ENCODE results near the gene MKLN1.
"Not testable (repeated sequence)": the region's sequence is repeated elsewhere in the genome, so short reads cannot be mapped to it uniquely, and the experiment has no call there.

MKLN1 gene

GRCh38 chr7:131501930-131502685 lies 174.4 kb downstream of the MKLN1 start:
- DNase-seq (ENCODE audit: low read depth), result no peak

GRCh38 chr7:131502810-131503508 lies 175.3 kb downstream of the MKLN1 start:
- no peak for DNase-seq (ENCODE audit: low read depth)

- no peak for DNase-seq (ENCODE audit: low read depth)
Observed at GRCh38 chr7:131503639-131504038, 176.0 kb downstream of the MKLN1 start.

- no peak for DNase-seq (ENCODE audit: low read depth)
Observed at GRCh38 chr7:131504157-131504899, 176.7 kb downstream of the MKLN1 start.

GRCh38 chr7:131505037-131505620 lies 177.5 kb downstream of the MKLN1 start:
- DNase-seq (ENCODE audit: low read depth), result not testable (repeated sequence)

DNA sequence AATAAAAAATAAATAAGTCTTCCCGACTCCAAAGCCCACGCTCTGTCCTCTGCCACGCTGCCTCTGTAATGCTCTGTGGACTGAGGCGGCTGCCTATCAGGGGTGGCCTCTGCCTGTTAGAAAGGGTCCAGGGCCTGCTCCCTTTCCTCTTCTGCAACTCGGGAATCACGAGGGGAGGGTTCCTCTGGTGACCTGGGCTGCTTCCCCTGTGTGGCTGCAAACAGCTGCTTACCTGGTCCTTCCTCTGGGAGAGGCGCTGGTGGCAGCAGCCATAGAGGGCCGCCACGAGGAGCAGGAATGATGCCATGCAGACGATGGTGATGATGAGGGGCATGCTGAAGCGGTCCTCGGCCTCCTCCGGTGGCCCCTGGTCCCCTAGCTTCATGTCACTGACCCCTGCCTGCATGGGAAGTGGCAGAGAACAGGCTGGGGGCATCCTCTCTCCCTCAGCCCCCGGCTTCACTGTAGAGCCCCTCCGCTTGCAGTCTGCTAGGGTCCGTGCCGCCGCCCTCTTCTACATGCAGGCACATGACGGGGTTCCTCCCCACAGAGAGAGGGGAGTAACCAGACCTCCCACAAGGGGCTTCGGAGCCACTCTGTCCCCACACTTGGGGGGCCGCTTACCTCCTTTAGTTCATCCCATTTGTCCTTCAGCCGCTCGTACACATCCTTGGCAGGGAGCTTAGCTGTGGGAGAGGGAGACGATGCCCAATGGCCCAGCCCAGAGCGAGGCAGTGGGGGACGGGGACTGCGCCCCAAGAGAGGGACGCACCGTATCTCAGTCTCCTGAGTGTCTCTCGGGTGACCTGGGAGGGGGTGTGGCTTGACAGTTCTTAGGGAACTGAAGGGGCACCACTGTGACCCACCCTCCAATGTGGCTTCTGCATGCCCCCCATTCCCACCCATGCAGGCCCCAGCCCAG lies 178.2 kb downstream of the MKLN1 start:
- no peak for DNase-seq (ENCODE audit: low read depth)

DNA sequence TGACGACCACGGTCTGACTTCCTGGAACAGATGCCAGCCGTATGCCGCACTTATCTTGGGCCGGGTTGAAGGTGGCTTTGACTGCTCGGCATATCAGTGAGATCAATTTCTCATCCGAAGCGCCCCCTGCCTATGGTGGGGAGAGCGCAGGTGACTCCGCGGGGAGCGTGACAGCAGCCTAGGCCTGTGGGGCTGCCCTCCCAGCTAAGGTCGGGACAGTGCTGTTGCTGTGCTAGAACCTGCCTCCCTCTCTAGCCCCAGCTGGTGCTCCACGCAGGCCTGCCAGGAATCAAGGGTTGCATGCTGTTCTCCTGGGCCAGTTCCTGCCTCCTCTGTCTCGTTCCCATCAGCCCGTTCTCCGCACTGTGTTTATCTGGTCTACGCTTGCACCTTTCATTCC lies 178.9 kb downstream of the MKLN1 start:
- DNase-seq (ENCODE audit: low read depth), result no peak

DNA sequence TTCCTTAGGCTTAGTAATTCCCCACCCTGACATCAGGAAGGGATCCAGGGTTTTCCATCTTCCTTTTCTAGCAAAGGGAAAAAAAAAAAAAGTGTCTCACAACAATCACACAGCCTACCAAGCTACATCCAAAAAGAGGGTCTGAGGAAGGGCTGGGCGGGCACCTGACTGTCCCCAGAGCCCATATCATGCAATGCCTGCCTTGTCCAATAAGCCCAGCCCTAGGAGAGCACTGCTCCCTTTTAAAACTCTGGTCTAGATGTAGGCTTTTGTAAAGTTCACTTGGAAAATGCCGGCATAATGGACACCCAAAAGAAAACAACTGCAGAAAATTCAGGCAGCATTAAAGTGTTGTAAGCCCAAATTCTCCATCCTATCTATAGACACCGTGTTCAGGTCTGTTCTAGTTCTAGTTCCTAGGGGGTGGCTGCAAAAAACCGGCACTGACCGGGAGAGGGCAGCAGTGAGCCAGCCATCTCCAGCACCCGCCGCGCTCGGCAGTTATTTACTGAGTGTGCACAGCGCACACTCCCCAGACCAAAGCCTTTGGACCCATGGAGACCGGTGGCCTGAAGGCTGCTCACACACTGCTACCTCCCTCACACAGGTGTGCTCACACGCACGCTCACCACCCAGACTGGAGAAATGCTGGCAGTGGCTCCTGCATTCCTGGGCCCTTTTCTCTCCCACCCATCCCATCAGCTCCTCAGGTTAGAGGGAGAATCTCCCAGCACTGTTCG lies 180.1 kb downstream of the MKLN1 start:
- DNase-seq (ENCODE audit: low read depth), result peak; percentile 71

GRCh38 chr7:131508754-131509486 lies 181.2 kb downstream of the MKLN1 start:
- no peak for DNase-seq (ENCODE audit: low read depth)

DNA sequence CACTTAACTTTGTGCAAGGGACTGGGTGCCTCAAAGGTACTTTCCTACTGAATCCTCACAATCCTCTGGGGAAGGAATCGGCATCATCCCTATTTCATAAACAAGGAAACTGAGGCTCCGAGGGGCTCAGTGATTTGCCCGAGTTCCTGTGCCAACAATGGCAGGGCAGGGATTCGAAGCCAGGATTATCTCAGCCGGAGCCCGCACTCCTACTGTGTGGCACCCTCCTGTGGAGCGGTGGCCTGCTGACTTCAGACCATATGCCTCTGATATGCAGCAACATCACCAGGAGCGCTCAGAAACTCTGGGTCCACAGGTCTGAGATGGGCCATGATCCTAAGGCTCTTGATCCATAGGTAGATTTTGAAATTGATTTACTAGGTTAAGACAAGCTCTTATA lies 182.1 kb downstream of the MKLN1 start:
- no peak for DNase-seq (ENCODE audit: low read depth)

DNA sequence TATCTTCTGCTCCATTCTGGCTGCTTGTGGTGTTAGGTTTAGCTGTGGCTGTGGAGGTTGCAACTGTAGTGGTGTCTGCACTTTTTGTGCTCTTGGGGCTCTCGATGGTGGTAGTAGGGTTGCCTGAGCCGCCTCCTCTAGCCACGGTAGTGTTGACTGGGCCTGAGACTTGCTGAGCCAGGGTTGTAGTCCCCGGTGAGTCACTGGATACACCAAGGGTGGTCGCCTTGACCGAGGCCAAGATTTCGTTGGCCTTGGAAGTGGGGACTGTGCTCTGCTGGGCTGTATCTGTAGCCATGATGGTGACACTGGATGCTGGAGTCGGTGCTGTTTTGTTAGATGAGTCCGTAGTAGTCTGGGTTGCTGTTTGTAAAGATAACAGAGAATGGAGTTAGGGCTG lies 183.4 kb downstream of the MKLN1 start:
- no peak for DNase-seq (ENCODE audit: low read depth)

DNA sequence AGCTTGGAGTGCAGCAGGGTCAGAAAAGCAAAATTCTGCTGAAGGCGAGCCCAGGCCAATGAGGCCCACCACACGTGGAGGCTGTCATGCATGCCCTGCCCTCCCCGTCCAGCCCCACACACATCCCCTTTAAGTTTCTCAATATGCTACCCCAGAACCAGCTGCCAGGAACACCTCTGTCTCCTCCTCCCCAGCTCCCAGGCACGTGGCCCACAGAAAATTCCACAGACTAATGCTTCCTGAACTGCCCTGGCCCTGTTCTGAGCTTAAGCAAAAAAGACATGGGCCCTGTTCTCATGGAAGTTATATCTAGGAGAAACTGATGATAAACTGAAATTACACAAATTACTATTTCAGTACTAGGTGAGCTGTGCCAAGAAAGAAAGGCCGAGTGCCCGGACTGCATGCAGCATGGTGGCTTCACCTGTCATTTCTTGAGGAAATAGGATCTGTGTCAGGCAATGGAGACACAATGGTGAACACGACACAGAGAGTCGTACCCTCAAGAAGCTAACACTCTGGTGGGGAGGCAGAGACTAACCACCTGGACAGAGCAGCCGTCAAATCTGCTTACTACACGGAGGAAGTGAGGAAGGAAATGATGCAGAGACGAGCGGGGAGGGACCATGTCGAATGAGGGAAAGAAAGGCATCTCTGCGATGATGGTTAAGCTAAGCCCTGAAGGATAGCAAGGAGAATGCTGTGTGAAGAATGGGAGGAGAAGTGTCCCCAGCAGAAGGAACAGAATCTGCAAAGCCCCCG lies 184.3 kb downstream of the MKLN1 start:
- DNase-seq (ENCODE audit: low read depth), result no peak

- peak; percentile 59 for DNase-seq (ENCODE audit: low read depth)
Observed at GRCh38 chr7:131513245-131514061, 185.8 kb downstream of the MKLN1 start.

- DNase-seq (ENCODE audit: low read depth), result not testable (repeated sequence)
Observed at GRCh38 chr7:131515471-131515870, 187.8 kb downstream of the MKLN1 start.

DNA sequence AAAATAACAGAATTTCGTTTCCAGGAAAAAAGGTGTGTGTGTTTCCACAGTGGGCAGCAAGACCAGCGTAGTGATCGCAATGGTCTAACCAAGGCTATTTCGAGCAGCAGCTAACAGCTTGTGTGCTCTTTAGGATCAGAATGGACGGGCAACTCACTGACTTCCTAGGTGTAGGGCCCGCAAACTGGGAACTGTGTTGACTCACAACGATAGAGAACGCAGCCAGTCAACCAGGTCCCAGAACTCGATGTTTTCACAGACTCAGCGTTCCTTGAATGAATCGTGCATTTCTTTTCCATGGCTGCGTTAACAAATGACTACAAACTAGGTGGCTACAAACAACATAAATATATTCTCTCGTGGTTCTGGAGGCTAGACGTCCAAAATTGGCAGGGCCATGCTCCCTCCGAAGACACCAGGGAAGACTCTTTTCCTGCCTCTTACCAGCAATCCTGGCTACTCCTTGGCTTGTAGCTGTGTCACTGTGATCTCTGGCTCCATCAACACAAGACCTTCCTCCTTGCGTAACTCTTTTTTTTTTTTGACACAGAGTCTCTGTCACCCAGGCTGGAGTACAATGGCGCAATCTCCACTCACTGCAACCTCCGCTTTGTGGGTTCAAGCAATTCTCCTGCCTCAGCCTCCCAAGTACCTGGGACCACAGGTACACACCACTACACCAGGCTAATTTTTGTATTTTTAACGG lies 189.7 kb downstream of the MKLN1 start:
- no peak for DNase-seq (ENCODE audit: low read depth)

DNA sequence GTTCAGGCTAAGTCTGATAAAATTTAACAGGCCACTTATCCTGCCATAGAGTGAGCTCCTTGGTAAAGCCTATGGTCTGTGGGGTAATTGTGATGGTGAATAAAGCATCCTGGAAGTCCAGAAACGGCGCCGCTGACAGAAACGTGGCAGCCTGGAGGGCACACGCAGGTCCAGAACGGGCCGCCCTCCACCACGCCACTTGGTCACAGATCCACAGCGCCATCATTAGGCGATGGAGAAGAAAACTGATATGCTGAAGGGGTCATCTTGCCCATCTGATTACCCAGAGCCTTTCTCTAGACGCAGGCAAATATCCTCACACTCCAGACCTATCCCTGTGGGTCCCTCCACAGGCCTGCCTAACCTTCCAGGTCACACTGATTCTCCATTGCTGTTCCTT lies 190.9 kb downstream of the MKLN1 start:
- no peak for DNase-seq (ENCODE audit: low read depth)

DNA sequence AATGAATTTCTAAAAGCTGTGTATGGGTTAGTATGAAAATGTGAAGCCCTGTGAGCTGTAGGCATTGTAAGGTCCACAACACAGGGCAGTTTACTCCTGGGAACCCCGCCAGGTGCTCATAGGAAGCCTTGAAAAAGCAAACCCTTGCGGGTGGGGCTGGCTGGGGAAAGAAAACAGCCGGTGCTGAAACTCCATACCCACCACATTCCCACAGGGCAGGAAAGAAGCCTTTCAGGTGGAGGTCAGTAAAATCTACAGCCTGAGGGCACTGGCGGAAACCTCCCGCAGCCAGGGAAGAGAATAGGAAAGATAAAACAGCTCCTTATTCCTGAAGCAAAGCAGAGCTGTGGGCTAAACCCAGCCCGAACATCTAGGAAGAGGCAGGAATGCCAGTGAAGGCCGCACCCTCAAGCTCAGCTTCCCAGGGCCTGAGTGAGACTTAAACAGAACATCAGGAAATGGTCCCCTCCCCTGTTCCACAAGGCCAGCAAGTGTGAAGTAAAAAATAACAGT lies 194.0 kb downstream of the MKLN1 start:
- DNase-seq (ENCODE audit: low read depth), result no peak

Measured in activated gamma-delta T cell treated with anti-CD3 and anti-CD28 coated beads, Interleukin-2, amount 50 U/mL, for 16 hours (primary cell).